ENCODE data around the gene WASHC1. TPM values are rescaled to one million over a fixed set of nuclear protein-coding genes. Genes with fewer than 3 reads are reported as not detected.
"Not testable (repeated sequence)": the region's sequence is repeated elsewhere in the genome, so short reads cannot be mapped to it uniquely, and the experiment has no call there.

WASHC1 gene
- polyA plus RNA-seq, 3 donors = 0.85 to 24.0 (median 1.4) TPM

- H3K27me3 Mint-ChIP-seq (ENCODE audit: low read depth in 3 of 3); H3K4me2 ChIP-seq (replicated peaks; ENCODE audit: extremely low read depth, low read length, poor library complexity, severe bottlenecking); H3K36me3 Mint-ChIP-seq; H3K9me3 ChIP-seq (replicated peaks in 1 of 2; ENCODE audit: control insufficient read depth in 1 of 2, insufficient read depth in 1 of 2, low read length in 2 of 2); H3K4me3 ChIP-seq (replicated peaks in 1 of 3; ENCODE audit: low read depth in 2 of 3, low read length in 3 of 3); H4K20me1 ChIP-seq (ENCODE audit: insufficient read depth, low read length); H2AFZ ChIP-seq (ENCODE audit: insufficient read depth, low read depth, low read length, poor library complexity, severe bottlenecking); H3K36me3 ChIP-seq (replicated peaks in 1 of 2; ENCODE audit: control insufficient read depth in 1 of 2, insufficient read depth in 2 of 2, low read length in 2 of 2); H3K27ac Mint-ChIP-seq; H3K4me1 ChIP-seq (ENCODE audit: control insufficient read depth in 1 of 2, insufficient read depth in 2 of 2, low read length in 2 of 2); H3K27ac ChIP-seq (ENCODE audit: low read depth in 1 of 2, low read length in 2 of 2); intact Hi-C loops (cut with micrococcal nuclease); H3K27me3 ChIP-seq (ENCODE audit: control insufficient read depth in 2 of 2, insufficient read depth in 2 of 2, low read length in 2 of 2); H3K79me2 ChIP-seq (ENCODE audit: insufficient read depth, low read length); H3K9ac ChIP-seq (ENCODE audit: insufficient read depth, low read length, poor library complexity, severe bottlenecking); H3K4me1 Mint-ChIP-seq; H3K4me3 Mint-ChIP-seq; H3K9me3 Mint-ChIP-seq; DNase-seq: not testable (repeated sequence)
- WGBS (ENCODE audit: insufficient coverage) = no CpG with 5 or more reads among the region's 13 CpGs
Measured at GRCh38 chr9:10207-10606, 19.0 kb downstream of the WASHC1 start.

Other genes starting within 250 kb of the WASHC1 start
- not detected for gene FOXD4, start 89.0 kb upstream of the WASHC1 start, polyA plus RNA-seq
- 10 to 100 TPM; 26.7 to 70.5 (median 53.1) TPM for gene ZNG1A, start 149.6 kb upstream of the WASHC1 start, polyA plus RNA-seq
- gene DOCK8, start 185.4 kb upstream of the WASHC1 start, polyA plus RNA-seq = 100 to 1,000 TPM in 1 of 3 donors, 10 to 100 TPM in 2; 46.8 to 100 (median 95.4) TPM

Data from CD14-positive monocyte (primary cell).